SK-N-SH treated with all-trans-retinoic acid at 6 μM for 48 hours (cell line): Measurements from ENCODE around the gene NTNG1.

Source experiments
- ATAC-seq: fragments of 200-7000 bp; cut with Tn5 transposase; 3 replicates; pipeline ENCODE4 v1.9.1; 2020; ENCODE audit warnings: mild to moderate bottlenecking, moderate library complexity
- ARNTL ChIP-seq: fragments of 450-650 bp; formaldehyde crosslinking; IDR thresholded peaks from 2 replicates; pipeline ENCODE4 v1.5.0; 2020; ENCODE audit warnings: low read depth, mild to moderate bottlenecking, moderate library complexity, borderline replicate concordance
- BACH2 ChIP-seq: fragments of 250-450 bp; sonication (Bioruptor Pico); IDR thresholded peaks from 2 replicates; pipeline ENCODE4 v1.9.0; 2021; ENCODE audit warnings: mild to moderate bottlenecking, borderline replicate concordance
- CREB5 ChIP-seq: fragments of 250-450 bp; sonication (Bioruptor Pico); IDR thresholded peaks from 2 replicates; pipeline ENCODE4 v1.5.1; 2020; ENCODE audit warnings: low read depth, mild to moderate bottlenecking, moderate library complexity
- CSDC2 ChIP-seq: fragments of 250-450 bp; sonication (Bioruptor Pico); IDR thresholded peaks from 2 replicates; pipeline ENCODE4 v1.5.0; 2020; ENCODE audit warnings: mild to moderate bottlenecking, moderate library complexity
- CSRNP3 ChIP-seq: fragments of 250-450 bp; sonication (Bioruptor Pico); IDR thresholded peaks from 2 replicates; pipeline ENCODE4 v1.5.1; 2021; ENCODE audit warnings: mild to moderate bottlenecking, moderate library complexity
- ESRRG ChIP-seq: fragments of 250-450 bp; sonication (Bioruptor Pico); IDR thresholded peaks from 2 replicates; pipeline ENCODE4 v1.6.1; 2021; ENCODE audit warnings: mild to moderate bottlenecking
- GLIS3 ChIP-seq: fragments of 250-450 bp; sonication (Bioruptor Pico); IDR thresholded peaks from 2 replicates; pipeline ENCODE4 v1.5.0; 2020; ENCODE audit warnings: mild to moderate bottlenecking, moderate library complexity
- ISL1 ChIP-seq: fragments of 250-450 bp; sonication (Bioruptor Pico); IDR thresholded peaks from 2 replicates; pipeline ENCODE4 v2.1.2; 2022; ENCODE audit warnings: mild to moderate bottlenecking, moderate library complexity
- OSR1 ChIP-seq: fragments of 250-450 bp; sonication (Bioruptor Pico); IDR thresholded peaks from 2 replicates; pipeline ENCODE4 v1.8.0; 2022; ENCODE audit warnings: moderate library complexity, mild to moderate bottlenecking, inconsistent platforms
- POU6F1 ChIP-seq: fragments of 250-450 bp; sonication (Bioruptor Pico); IDR thresholded peaks from 2 replicates; pipeline ENCODE4 v1.8.0; 2021; ENCODE audit warnings: low read depth, mild to moderate bottlenecking, moderate library complexity, borderline replicate concordance
- PPARA ChIP-seq: fragments of 250-450 bp; sonication (Bioruptor Pico); IDR thresholded peaks from 2 replicates; pipeline ENCODE4 v1.5.0; 2020; ENCODE audit warnings: mild to moderate bottlenecking, borderline replicate concordance
- RARB ChIP-seq: fragments of 250-450 bp; sonication (Bioruptor Pico); IDR thresholded peaks from 2 replicates; pipeline ENCODE4 v1.8.0; 2021; ENCODE audit warnings: mild to moderate bottlenecking, moderate library complexity
- SNAI2 ChIP-seq: fragments of 250-450 bp; sonication (Bioruptor Pico); IDR thresholded peaks from 2 replicates; pipeline ENCODE4 v1.5.0; 2020; ENCODE audit warnings: mild to moderate bottlenecking, moderate library complexity
- TCF4 ChIP-seq: fragments of 250-450 bp; sonication (Bioruptor Pico); IDR thresholded peaks from 2 replicates; pipeline ENCODE4 v1.8.0; 2021; ENCODE audit warnings: mild to moderate bottlenecking, moderate library complexity, borderline replicate concordance
- TOX ChIP-seq: fragments of 250-450 bp; sonication (Bioruptor Pico); IDR thresholded peaks from 2 replicates; pipeline ENCODE4 v1.8.0; 2021; ENCODE audit warnings: mild to moderate bottlenecking, moderate library complexity, borderline replicate concordance
- TSHZ2 ChIP-seq: fragments of 250-450 bp; sonication (Bioruptor Pico); IDR thresholded peaks from 2 replicates; pipeline ENCODE4 v1.5.0; 2020; ENCODE audit warnings: mild to moderate bottlenecking, moderate library complexity
- ZC3H10 ChIP-seq: fragments of 250-450 bp; sonication (Bioruptor Pico); IDR thresholded peaks from 2 replicates; pipeline ENCODE4 v1.5.1; 2021; ENCODE audit warnings: mild to moderate bottlenecking, moderate library complexity
- ZFP3 ChIP-seq: fragments of 250-450 bp; sonication (Bioruptor Pico); IDR thresholded peaks from 2 replicates; pipeline ENCODE4 v1.5.0; 2020; ENCODE audit warnings: mild to moderate bottlenecking, moderate library complexity
- ZFP30 ChIP-seq: fragments of 450-650 bp; formaldehyde crosslinking; IDR thresholded peaks from 2 replicates; pipeline ENCODE4 v1.5.0; 2022; ENCODE audit warnings: mild to moderate bottlenecking, moderate library complexity
- ZNF565 ChIP-seq: fragments of 450-650 bp; formaldehyde crosslinking; conservative IDR thresholded peaks from 2 replicates; pipeline ENCODE4 v1.5.0; 2020; ENCODE audit warnings: low read depth, mild to moderate bottlenecking, moderate library complexity
- ZNF70 ChIP-seq: fragments of 450-650 bp; formaldehyde crosslinking; IDR thresholded peaks from 2 replicates; pipeline ENCODE4 v1.5.0; 2020; ENCODE audit warnings: mild to moderate bottlenecking, moderate library complexity
- ZNF8 ChIP-seq: fragments of 450-650 bp; formaldehyde crosslinking; IDR thresholded peaks from 2 replicates; pipeline ENCODE4 v1.5.0; 2020; ENCODE audit warnings: mild to moderate bottlenecking, moderate library complexity
- TF ChIP-seq, protein P1 (sequence below): fragments of 250-450 bp; sonication (Bioruptor Pico); IDR thresholded peaks from 2 replicates; pipeline ENCODE4 v1.8.0; 2020; ENCODE audit warnings: mild to moderate bottlenecking, moderate library complexity, borderline replicate concordance

NTNG1 gene

DNA sequence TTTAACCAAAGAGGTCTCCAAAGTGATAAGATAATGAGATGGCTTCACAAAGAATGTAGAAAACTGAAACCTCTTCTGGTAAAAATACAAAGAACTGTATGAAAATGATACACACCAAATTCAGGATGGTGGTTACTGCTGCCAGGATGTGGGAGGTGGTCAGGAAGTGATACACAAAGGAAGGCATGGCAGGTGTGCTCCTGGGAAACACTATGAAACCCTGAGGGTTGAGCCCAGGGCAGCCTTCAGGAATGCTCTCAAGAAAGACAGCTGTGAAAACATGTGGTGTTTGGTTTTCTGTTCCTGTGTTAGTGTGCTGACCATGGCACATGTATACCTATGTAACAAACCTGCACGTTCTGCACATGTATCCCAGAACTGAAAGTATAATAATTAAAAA is 109.3 kb downstream of the NTNG1 start:
- no peak for ATAC-seq
- TF ChIP-seq POU6F1 (CRISPR knock-in tag), result no peak
- TF ChIP-seq CREB5, result no peak
- no peak for TF ChIP-seq BACH2
- no peak for TF ChIP-seq ZC3H10
- TF ChIP-seq OSR1 (CRISPR knock-in tag), result no peak
- no peak for TF ChIP-seq CSDC2 (CRISPR knock-in tag)
- TF ChIP-seq ZFP30 (CRISPR knock-in tag), result no peak
- no peak for TF ChIP-seq CSRNP3 (CRISPR knock-in tag)
- TF ChIP-seq ZNF70, result no peak
- TF ChIP-seq ZNF8 (CRISPR knock-in tag), result no peak
- no peak for TF ChIP-seq TCF4 (CRISPR knock-in tag)
- no peak for TF ChIP-seq PPARA
- TF ChIP-seq ISL1 (CRISPR knock-in tag), result no peak
- no peak for TF ChIP-seq SNAI2 (CRISPR knock-in tag)
- TF ChIP-seq ARNTL, result no peak
- TF ChIP-seq, protein P1, sequence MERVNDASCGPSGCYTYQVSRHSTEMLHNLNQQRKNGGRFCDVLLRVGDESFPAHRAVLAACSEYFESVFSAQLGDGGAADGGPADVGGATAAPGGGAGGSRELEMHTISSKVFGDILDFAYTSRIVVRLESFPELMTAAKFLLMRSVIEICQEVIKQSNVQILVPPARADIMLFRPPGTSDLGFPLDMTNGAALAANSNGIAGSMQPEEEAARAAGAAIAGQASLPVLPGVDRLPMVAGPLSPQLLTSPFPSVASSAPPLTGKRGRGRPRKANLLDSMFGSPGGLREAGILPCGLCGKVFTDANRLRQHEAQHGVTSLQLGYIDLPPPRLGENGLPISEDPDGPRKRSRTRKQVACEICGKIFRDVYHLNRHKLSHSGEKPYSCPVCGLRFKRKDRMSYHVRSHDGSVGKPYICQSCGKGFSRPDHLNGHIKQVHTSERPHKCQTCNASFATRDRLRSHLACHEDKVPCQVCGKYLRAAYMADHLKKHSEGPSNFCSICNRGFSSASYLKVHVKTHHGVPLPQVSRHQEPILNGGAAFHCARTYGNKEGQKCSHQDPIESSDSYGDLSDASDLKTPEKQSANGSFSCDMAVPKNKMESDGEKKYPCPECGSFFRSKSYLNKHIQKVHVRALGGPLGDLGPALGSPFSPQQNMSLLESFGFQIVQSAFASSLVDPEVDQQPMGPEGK (CRISPR knock-in tag), result no peak
- TF ChIP-seq TOX, result no peak
- no peak for TF ChIP-seq ZNF565 (CRISPR knock-in tag)
- no peak for TF ChIP-seq ESRRG
- no peak for TF ChIP-seq RARB (CRISPR knock-in tag)

GRCh38 chr1:107251083-107251482 is 110.2 kb downstream of the NTNG1 start:
- no peak for ATAC-seq

GRCh38 chr1:107251839-107252238 is 111.0 kb downstream of the NTNG1 start:
- ATAC-seq, result no peak
- TF ChIP-seq PPARA, result no peak
- TF ChIP-seq ISL1 (CRISPR knock-in tag), result no peak
- TF ChIP-seq ZFP30 (CRISPR knock-in tag), result no peak
- no peak for TF ChIP-seq ZFP3 (CRISPR knock-in tag)
- TF ChIP-seq ARNTL, result no peak
- TF ChIP-seq GLIS3, result no peak
- no peak for TF ChIP-seq SNAI2 (CRISPR knock-in tag)
- no peak for TF ChIP-seq TSHZ2 (CRISPR knock-in tag)
- TF ChIP-seq, protein P1 (CRISPR knock-in tag), result no peak
- TF ChIP-seq ZC3H10, result no peak
- no peak for TF ChIP-seq CSDC2 (CRISPR knock-in tag)
- TF ChIP-seq TCF4 (CRISPR knock-in tag), result no peak
- no peak for TF ChIP-seq BACH2
- no peak for TF ChIP-seq CREB5
- no peak for TF ChIP-seq ZNF8 (CRISPR knock-in tag)
- TF ChIP-seq RARB (CRISPR knock-in tag), result no peak
- no peak for TF ChIP-seq ESRRG

More at GRCh38 chr1:107251083-107251482, 110.2 kb downstream of the NTNG1 start:
- TF ChIP-seq BACH2 (no peak), CREB5 (no peak)
